Measurements from ENCODE around the gene EHD3.
A peak's percentile ranks its signal among the peaks of the same experiment; 100 is the strongest.

Gene EHD3

DNA sequence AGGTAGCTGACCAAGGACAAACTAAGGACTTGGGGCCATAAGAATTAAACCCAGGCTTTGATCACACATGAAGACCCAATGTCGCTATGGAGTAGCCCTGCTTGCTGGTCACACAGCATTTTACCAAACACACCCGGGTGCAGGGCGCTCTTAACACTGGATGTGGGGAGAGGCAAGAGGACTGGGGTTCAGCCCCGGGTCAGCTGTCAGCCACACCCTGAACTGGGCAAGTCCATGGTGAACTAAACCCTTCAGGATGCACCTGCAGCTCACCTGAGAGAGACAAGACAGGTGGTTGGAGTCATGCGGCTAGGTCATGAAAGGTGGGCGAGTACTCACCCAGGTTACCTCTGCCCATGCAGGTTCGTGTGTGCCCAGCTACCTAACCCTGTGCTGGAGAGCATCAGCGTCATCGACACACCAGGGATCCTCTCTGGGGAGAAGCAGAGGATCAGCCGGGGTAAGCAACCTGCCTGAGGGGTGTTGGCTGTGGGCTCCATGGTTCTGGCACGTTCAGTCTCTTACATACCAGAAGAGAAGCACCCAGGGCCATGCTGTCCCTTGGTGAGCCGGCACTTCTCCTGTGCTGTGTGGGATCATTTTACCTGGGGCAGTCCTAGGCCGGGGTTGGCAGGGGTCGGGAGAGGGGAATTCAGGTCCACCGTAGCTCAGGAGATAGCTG, 15.2 kb downstream of the EHD3 start:
- H3K9me3 ChIP-seq (replicated peaks; ENCODE audit: insufficient read depth, low read length), result no peaks in the 10 kb centered on the region
- peaks cover 6% of the 10 kb centered on the region; the same call in 1 of the 2 replicates for H3K4me1 ChIP-seq (ENCODE audit: low read length)
- H3K9me2 ChIP-seq (replicated peaks; ENCODE audit: insufficient read depth, low read length), result no peaks in the 10 kb centered on the region

DNA sequence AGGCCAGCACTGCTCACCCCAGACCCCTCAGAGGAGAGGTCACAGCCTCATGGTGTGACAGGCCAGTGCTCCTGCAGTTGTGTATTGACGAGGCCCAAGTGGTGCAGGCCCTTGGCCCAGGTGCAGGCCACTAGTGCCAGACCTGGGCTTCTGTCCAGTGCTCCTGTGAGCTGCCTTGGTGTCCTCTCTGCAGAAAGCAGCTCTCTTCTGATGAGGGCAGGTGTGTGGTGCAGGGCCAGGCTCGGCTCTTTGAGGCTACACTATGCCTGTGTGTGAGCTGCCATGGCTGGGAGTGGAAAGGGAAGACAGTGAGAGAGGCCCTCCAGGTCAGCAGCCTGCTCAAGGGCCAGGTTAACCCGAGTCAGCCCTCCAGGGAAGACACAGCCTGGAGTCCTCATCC, 17.1 kb downstream of the EHD3 start:
- Histone ChIP-seq H3K27me3 (replicated peaks; ENCODE audit: insufficient read depth, low read length) (no peaks in the 10 kb centered on the region), H3K9me3 (replicated peaks; ENCODE audit: insufficient read depth, low read length) (no peaks in the 10 kb centered on the region), H3K9ac (ENCODE audit: low read length) (no peak overlapping the region), H3K4me1 (ENCODE audit: low read length) (peaks cover 14% of the 10 kb centered on the region), H3K9me2 (replicated peaks; ENCODE audit: insufficient read depth, low read length) (no peaks in the 10 kb centered on the region), H3K36me3 (replicated peaks; ENCODE audit: insufficient read depth, low read length) (no peaks in the 10 kb centered on the region), H3F3A (ENCODE audit: insufficient read depth, low read length) (0 out of 2 replicates have a peak, but pooled peaks cover 3% of the 10 kb centered on the region), H3K79me2 (ENCODE audit: low read length) (no peaks in the 10 kb centered on the region), H3K4me3 (ENCODE audit: low read length) (no peak overlapping the region), H4K20me1 (ENCODE audit: insufficient read depth, low read length) (no peaks in the 10 kb centered on the region), H3K4me2 (ENCODE audit: low read depth, low read length) (no peak overlapping the region), H2AFZ (ENCODE audit: low read length) (no peak overlapping the region), H3K27ac (ENCODE audit: low read length) (no peak overlapping the region)
- no peak for DNase-seq
- TF ChIP-seq EZH2 (optimal IDR thresholded peaks at IDR 0.05; ENCODE audit: low read depth, low read length) (no peak), EZH2phosphoT487 (IDR thresholded peaks at IDR 0.05; ENCODE audit: low read length) (no peak)
- TF ChIP-seq, protein P1, sequence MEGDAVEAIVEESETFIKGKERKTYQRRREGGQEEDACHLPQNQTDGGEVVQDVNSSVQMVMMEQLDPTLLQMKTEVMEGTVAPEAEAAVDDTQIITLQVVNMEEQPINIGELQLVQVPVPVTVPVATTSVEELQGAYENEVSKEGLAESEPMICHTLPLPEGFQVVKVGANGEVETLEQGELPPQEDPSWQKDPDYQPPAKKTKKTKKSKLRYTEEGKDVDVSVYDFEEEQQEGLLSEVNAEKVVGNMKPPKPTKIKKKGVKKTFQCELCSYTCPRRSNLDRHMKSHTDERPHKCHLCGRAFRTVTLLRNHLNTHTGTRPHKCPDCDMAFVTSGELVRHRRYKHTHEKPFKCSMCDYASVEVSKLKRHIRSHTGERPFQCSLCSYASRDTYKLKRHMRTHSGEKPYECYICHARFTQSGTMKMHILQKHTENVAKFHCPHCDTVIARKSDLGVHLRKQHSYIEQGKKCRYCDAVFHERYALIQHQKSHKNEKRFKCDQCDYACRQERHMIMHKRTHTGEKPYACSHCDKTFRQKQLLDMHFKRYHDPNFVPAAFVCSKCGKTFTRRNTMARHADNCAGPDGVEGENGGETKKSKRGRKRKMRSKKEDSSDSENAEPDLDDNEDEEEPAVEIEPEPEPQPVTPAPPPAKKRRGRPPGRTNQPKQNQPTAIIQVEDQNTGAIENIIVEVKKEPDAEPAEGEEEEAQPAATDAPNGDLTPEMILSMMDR (IDR thresholded peaks at IDR 0.05; ENCODE audit: low read length), result no peak

More for the DNA sequence above, 15.2 kb downstream of the EHD3 start:
- Histone ChIP-seq H2AFZ (ENCODE audit: low read length) (no peak overlapping the region), H4K20me1 (ENCODE audit: insufficient read depth, low read length) (no peaks in the 10 kb centered on the region), H3F3A (ENCODE audit: insufficient read depth, low read length) (no peaks in the 10 kb centered on the region), H3K9ac (ENCODE audit: low read length) (no peak overlapping the region), H3K36me3 (replicated peaks; ENCODE audit: insufficient read depth, low read length) (no peaks in the 10 kb centered on the region), H3K79me2 (ENCODE audit: low read length) (no peaks in the 10 kb centered on the region), H3K4me3 (ENCODE audit: low read length) (no peak overlapping the region), H3K27me3 (replicated peaks; ENCODE audit: insufficient read depth, low read length) (no peaks in the 10 kb centered on the region), H3K27ac (ENCODE audit: low read length) (no peak overlapping the region), H3K4me2 (ENCODE audit: low read depth, low read length) (no peak overlapping the region)
- TF ChIP-seq EZH2phosphoT487 (IDR thresholded peaks at IDR 0.05; ENCODE audit: low read length) (no peak), EZH2 (optimal IDR thresholded peaks at IDR 0.05; ENCODE audit: low read depth, low read length) (no peak)
- TF ChIP-seq, protein P1 (IDR thresholded peaks at IDR 0.05; ENCODE audit: low read length), result no peak
- DNase-seq, result peak; percentile 14

DNA sequence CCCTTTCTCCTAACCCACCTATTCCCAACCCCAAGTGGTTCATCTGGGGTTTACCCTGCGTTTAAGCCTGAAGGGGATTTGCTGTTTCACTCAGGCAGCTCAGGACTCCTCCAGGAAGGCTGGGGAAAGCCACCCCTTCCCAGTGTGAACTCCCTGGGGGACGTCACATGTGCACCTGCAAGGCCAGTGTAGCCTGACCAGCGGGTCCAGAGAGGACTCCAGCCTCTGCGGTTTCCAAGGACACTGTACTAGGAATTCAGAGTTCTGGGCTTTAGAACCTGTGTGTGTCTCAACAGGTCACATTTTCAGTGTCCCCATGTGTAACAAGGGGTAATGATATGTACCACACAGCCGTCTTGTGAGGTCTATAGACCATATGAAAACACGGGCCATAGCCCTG, 17.9 kb downstream of the EHD3 start:
- H3K9me2 ChIP-seq (replicated peaks; ENCODE audit: insufficient read depth, low read length), result no peaks in the 10 kb centered on the region
- no peak overlapping the region for H3K27ac ChIP-seq (ENCODE audit: low read length)
- no peaks in the 10 kb centered on the region for H3K27me3 ChIP-seq (replicated peaks; ENCODE audit: insufficient read depth, low read length)
- H3K9ac ChIP-seq (ENCODE audit: low read length), result no peak overlapping the region
- no peak overlapping the region for H2AFZ ChIP-seq (ENCODE audit: low read length)
- H3K9me3 ChIP-seq (replicated peaks; ENCODE audit: insufficient read depth, low read length), result no peaks in the 10 kb centered on the region
- H3K36me3 ChIP-seq (replicated peaks; ENCODE audit: insufficient read depth, low read length), result no peaks in the 10 kb centered on the region
- no peak overlapping the region for H3K4me2 ChIP-seq (ENCODE audit: low read depth, low read length)
- DNase-seq, result no peak
- no peaks in the 10 kb centered on the region for H4K20me1 ChIP-seq (ENCODE audit: insufficient read depth, low read length)
- H3F3A ChIP-seq (ENCODE audit: insufficient read depth, low read length), result peaks cover 11% of the 10 kb centered on the region
- H3K4me1 ChIP-seq (ENCODE audit: low read length), result peaks cover 22% of the 10 kb centered on the region
- H3K79me2 ChIP-seq (ENCODE audit: low read length), result no peaks in the 10 kb centered on the region
- TF ChIP-seq EZH2 (optimal IDR thresholded peaks at IDR 0.05; ENCODE audit: low read depth, low read length) (no peak), EZH2phosphoT487 (IDR thresholded peaks at IDR 0.05; ENCODE audit: low read length) (no peak)
- TF ChIP-seq, protein P1 (IDR thresholded peaks at IDR 0.05; ENCODE audit: low read length), result no peak
- no peak overlapping the region for H3K4me3 ChIP-seq (ENCODE audit: low read length)

Measured in MM.1S (cell line).